H9 (cell line): ENCODE measurements around the gene GJA8. TPM values are rescaled to one million over a fixed set of nuclear protein-coding genes. Genes with fewer than 3 reads are reported as not detected.

Experiments used
- DNase-seq: peaks from one replicate; pipeline ENCODE4 v3.0.0-alpha.2; 2017
- H2AFZ ChIP-seq: one replicate; pipeline ENCODE4 v1.6.1; 2013; ENCODE audit warnings: mild to moderate bottlenecking, low read length, control low read depth, moderate library complexity
- H2AK5ac ChIP-seq: 2 replicates; pipeline ENCODE4 v1.6.1; 2013; ENCODE audit warnings: low read length, control low read depth, mixed read lengths; ENCODE audit not compliant: insufficient read length
- H2BK120ac ChIP-seq: one replicate; pipeline ENCODE4 v1.6.1; 2013; ENCODE audit warnings: low read depth, mild to moderate bottlenecking, low read length, control low read depth, inconsistent platforms; ENCODE audit not compliant: poor library complexity, severe bottlenecking
- H2BK12ac ChIP-seq: 2 replicates; pipeline ENCODE4 v1.6.1; 2013; ENCODE audit warnings: low read length, control low read depth, mixed read lengths, low read depth; ENCODE audit not compliant: insufficient read length
- H2BK15ac ChIP-seq: 2 replicates; pipeline ENCODE4 v1.6.1; 2013; ENCODE audit warnings: low read depth, low read length, control low read depth
- H2BK20ac ChIP-seq: one replicate; pipeline ENCODE4 v1.6.1; 2013; ENCODE audit warnings: low read depth, mild to moderate bottlenecking, low read length, control low read depth, inconsistent platforms; ENCODE audit not compliant: poor library complexity, severe bottlenecking
- H2BK5ac ChIP-seq: 2 replicates; pipeline ENCODE4 v1.6.1; 2013; ENCODE audit warnings: low read length, control low read depth, mixed read lengths; ENCODE audit not compliant: insufficient read length
- H3K14ac ChIP-seq: 2 replicates; pipeline ENCODE4 v1.6.1; 2013; ENCODE audit warnings: low read length, control low read depth; ENCODE audit not compliant: insufficient read depth
- H3K18ac ChIP-seq: 2 replicates; pipeline ENCODE4 v1.6.1; 2013; ENCODE audit warnings: low read depth, mild to moderate bottlenecking, mixed read lengths, low read length, control low read depth; ENCODE audit not compliant: insufficient read length
- H3K23ac ChIP-seq: 2 replicates; pipeline ENCODE4 v1.6.1; 2013; ENCODE audit warnings: low read length, control low read depth, mixed read lengths, low read depth; ENCODE audit not compliant: insufficient read length
- H3K23me2 ChIP-seq: 2 replicates; pipeline ENCODE4 v1.6.1; 2013; ENCODE audit warnings: low read depth, mild to moderate bottlenecking, mixed read lengths, low read length, control low read depth; ENCODE audit not compliant: insufficient read length, poor library complexity, severe bottlenecking
- H3K27ac ChIP-seq: 2 replicates; pipeline ENCODE4 v1.5.1; 2013; ENCODE audit warnings: low read length, control low read depth, mixed read lengths, low read depth; ENCODE audit not compliant: insufficient read length
- H3K27me3 ChIP-seq: 2 replicates; pipeline ENCODE4 v1.6.1; 2013; ENCODE audit warnings: low read length, control low read depth, inconsistent platforms; ENCODE audit not compliant: insufficient read depth
- H3K4ac ChIP-seq: 2 replicates; pipeline ENCODE4 v1.6.1; 2013; ENCODE audit warnings: low read depth, mild to moderate bottlenecking, control low read depth, inconsistent platforms, low read length, moderate library complexity
- H3K4me1 ChIP-seq: 2 replicates; pipeline ENCODE4 v1.6.1; 2013; ENCODE audit warnings: low read length, control low read depth, inconsistent platforms; ENCODE audit not compliant: insufficient read depth
- H3K4me2 ChIP-seq: 2 replicates; pipeline ENCODE4 v1.6.1; 2013; ENCODE audit warnings: low read length, control low read depth, mixed read lengths; ENCODE audit not compliant: insufficient read length, insufficient read depth
- H3K56ac ChIP-seq: 2 replicates; pipeline ENCODE4 v1.6.1; 2013; ENCODE audit warnings: low read depth, mild to moderate bottlenecking, mixed read lengths, low read length, control low read depth; ENCODE audit not compliant: insufficient read length
- H3K79me1 ChIP-seq: 2 replicates; pipeline ENCODE4 v1.6.1; 2013; ENCODE audit warnings: low read depth, mild to moderate bottlenecking, moderate library complexity, low read length, control low read depth, inconsistent platforms; ENCODE audit not compliant: insufficient read depth, poor library complexity, severe bottlenecking
- H3K79me2 ChIP-seq: 2 replicates; pipeline ENCODE4 v1.6.1; 2013; ENCODE audit warnings: low read length, control low read depth, inconsistent platforms; ENCODE audit not compliant: insufficient read depth
- H3K9ac ChIP-seq: 2 replicates; pipeline ENCODE4 v1.6.1; 2013; ENCODE audit warnings: low read length, control low read depth, mixed read lengths; ENCODE audit not compliant: insufficient read length; ENCODE audit errors: extremely low read depth
- H3K9me3 ChIP-seq: one replicate; pipeline ENCODE4 v1.6.1; 2013; ENCODE audit warnings: low read depth, low read length, inconsistent platforms; ENCODE audit not compliant: control insufficient read depth
- H3T11ph ChIP-seq: one replicate; pipeline ENCODE4 v1.6.1; 2013; ENCODE audit warnings: mild to moderate bottlenecking, low read length, control low read depth, inconsistent platforms
- H4K20me1 ChIP-seq: one replicate; pipeline ENCODE4 v1.6.1; 2013; ENCODE audit not compliant: control insufficient read depth, insufficient read length, insufficient read depth
- H4K5ac ChIP-seq: 2 replicates; pipeline ENCODE4 v1.6.1; 2013; ENCODE audit warnings: low read depth, mild to moderate bottlenecking, mixed read lengths, low read length, control low read depth; ENCODE audit not compliant: insufficient read length
- H4K8ac ChIP-seq: replicated peaks from 2 replicates; pipeline ENCODE4 v1.6.1; 2013; ENCODE audit warnings: low read length, control low read depth, mixed read lengths, low read depth; ENCODE audit not compliant: insufficient read length
- H4K91ac ChIP-seq: 2 replicates; pipeline ENCODE4 v1.6.1; 2013; ENCODE audit warnings: low read depth, mild to moderate bottlenecking, moderate library complexity, mixed read lengths, low read length, control low read depth; ENCODE audit not compliant: insufficient read length
- H3K27ac Mint-ChIP-seq, 3 experiments: 2 replicates in 2 of 3; 3 replicates in 1 of 3; pipeline ENCODE4 v1.8.0; 2020 to 2021; ENCODE audit warnings: mixed read lengths in 3 of 3, mild to moderate bottlenecking in 1 of 3, moderate library complexity in 1 of 3
- H3K27me3 Mint-ChIP-seq: 2 replicates; pipeline ENCODE4 v1.8.0; 2021; ENCODE audit warnings: low read depth, mild to moderate bottlenecking, moderate library complexity, mixed read lengths
- H3K36me3 Mint-ChIP-seq, 3 experiments: 2 replicates in 2 of 3; 3 replicates in 1 of 3; pipeline ENCODE4 v1.8.0; 2020 to 2021; ENCODE audit warnings: low read depth in 3 of 3, mixed read lengths in 3 of 3; ENCODE audit not compliant: insufficient read depth in 1 of 3
- H3K4me1 Mint-ChIP-seq, 2 experiments: 2 replicates each; pipeline ENCODE4 v1.8.0; 2020; ENCODE audit warnings: mixed read lengths in 2 of 2
- H3K4me3 Mint-ChIP-seq, 2 experiments: 2 replicates in 1 of 2; 3 replicates in 1 of 2; pipeline ENCODE4 v1.8.0; 2020 to 2021; ENCODE audit warnings: mild to moderate bottlenecking in 2 of 2, mixed read lengths in 2 of 2, moderate library complexity in 1 of 2
- H3K9me3 Mint-ChIP-seq, 2 experiments: 2 replicates in 1 of 2; 3 replicates in 1 of 2; pipeline ENCODE4 v1.8.0; 2020; ENCODE audit warnings: mild to moderate bottlenecking in 2 of 2, mixed read lengths in 2 of 2, moderate library complexity in 1 of 2
- CTCF ChIP-seq: fragments of 200-600 bp; sonication (generic); conservative IDR thresholded peaks from 3 replicates; pipeline ENCODE4 v1.8.0; 2021; ENCODE audit warnings: antibody characterized with exemption, mild to moderate bottlenecking
- WGBS: extraction: QIAGEN DNeasy Blood & Tissue Kit; methylation state at CpG from one replicate; pipeline ENCODE4 v1.1.7; 2013; ENCODE audit warnings: missing lambda C conversion rate, low lambda C conversion rate, mixed read lengths; ENCODE audit not compliant: insufficient read length; ENCODE audit errors: extremely low coverage; 5-methylcytosine and 5-hydroxymethylcytosine counted together
- total RNA-seq: library from RNA; stranded (reverse); gene quantifications from 2 replicates; pipeline ENCODE4 v1.2.1, GENCODE V29; 2021

Gene GJA8
- total RNA-seq, 1 experiment from 2014 or later, result not detected

GRCh38 chr1:147919896-147920295, 17.3 kb downstream of the GJA8 start:
- Histone ChIP-seq H2BK15ac (no peak overlapping the region), H3K4me1 (no peaks in the 10 kb centered on the region), H2BK5ac (no peak overlapping the region), H3K4me2 (no peak overlapping the region), H3K27me3 (no peaks in the 10 kb centered on the region), H3K79me2 (no peaks in the 10 kb centered on the region), H3K23ac (no peak overlapping the region), H4K20me1 (no peaks in the 10 kb centered on the region), H3T11ph (no peak overlapping the region), H3K23me2 (no peaks in the 10 kb centered on the region), H3K14ac (no peak overlapping the region), H3K4ac (no peak overlapping the region), H4K91ac (no peak overlapping the region), H2BK120ac (no peak overlapping the region), H3K9ac (no peak overlapping the region), H2BK20ac (no peak overlapping the region), H3K27ac (no peak overlapping the region), H2AFZ (no peak overlapping the region), H4K8ac (no peak overlapping the region), H3K18ac (no peak overlapping the region), H3K9me3 (no peaks in the 10 kb centered on the region), H2AK5ac (no peak overlapping the region), H2BK12ac (no peak overlapping the region), H3K79me1 (no peaks in the 10 kb centered on the region), H4K5ac (no peak overlapping the region), H3K56ac (no peak overlapping the region)
- Mint-ChIP-seq H3K27ac (no peak overlapping the region), H3K9me3 (no peaks in the 10 kb centered on the region), H3K4me1 (peaks cover 5% of the 10 kb centered on the region in 2 experiments; a peak in 3 of 4 replicates), H3K36me3 (no peaks in the 10 kb centered on the region), H3K4me3 (no peak overlapping the region), H3K27me3 (no peaks in the 10 kb centered on the region; the same call in 1 of the 2 replicates)
- TF ChIP-seq CTCF, result no peak
- DNase-seq, result no peak
- WGBS, result no CpG with 5 or more reads among the region's 6 CpGs
